Activated B cell treated with CpG ODN at 0.5 μM for 24 hours (primary cell): ENCODE results near the gene EPHA8. TPM values are rescaled to one million over a fixed set of nuclear protein-coding genes. Genes with fewer than 3 reads are reported as not detected.

ENCODE experiments used
- ATAC-seq: fragments of 200-7000 bp; cut with Tn5 transposase; one replicate; pipeline ENCODE4 v1.10.0; 2021; ENCODE audit warnings: low read depth, mild to moderate bottlenecking, moderate library complexity
- CTCF ChIA-PET: fragments of 350-600 bp; sonication (Branson Sonifier 250); formaldehyde crosslinking; loops from one replicate; lab custom pipeline; 2021; ENCODE audit warnings: antibody characterized with exemption; lab: Charles Lee
- POLR2A ChIA-PET: fragments of 350-600 bp; sonication (Branson Sonifier 250); formaldehyde crosslinking; loops from one replicate; lab custom pipeline; 2021; ENCODE audit warnings: antibody characterized with exemption; lab: Charles Lee
- DNase-seq: peaks from one replicate; pipeline ENCODE4 v3.0.0; 2022
- H3K27ac Mint-ChIP-seq: one replicate; pipeline ENCODE4 v1.8.0; 2020; ENCODE audit warnings: mixed read lengths
- H3K27me3 Mint-ChIP-seq: one replicate; pipeline ENCODE4 v1.8.0; 2021; ENCODE audit warnings: mixed read lengths
- H3K36me3 Mint-ChIP-seq: one replicate; pipeline ENCODE4 v1.8.0; 2021; ENCODE audit warnings: low read depth, mixed read lengths
- H3K4me1 Mint-ChIP-seq: one replicate; pipeline ENCODE4 v1.8.0; 2021; ENCODE audit warnings: mixed read lengths
- H3K4me3 Mint-ChIP-seq: one replicate; pipeline ENCODE4 v1.8.0; 2020; ENCODE audit warnings: mild to moderate bottlenecking, mixed read lengths
- H3K9me3 Mint-ChIP-seq: one replicate; pipeline ENCODE4 v1.8.0; 2020; ENCODE audit warnings: mixed read lengths
- CTCF ChIP-seq: fragments of 200-600 bp; IDR thresholded peaks from one replicate; pipeline ENCODE4 v1.8.0; 2022; ENCODE audit warnings: antibody characterized with exemption, mild to moderate bottlenecking
- intact Hi-C: fragments of 100-400 bp; cut with micrococcal nuclease; formaldehyde crosslinking; loops from one replicate; pipeline ENCODE4 v1.15.1; 2024
- total RNA-seq: library from RNA; stranded (reverse); gene quantifications from 2 replicates; pipeline ENCODE4 v1.2.3, GENCODE V29; 2022

The EPHA8 gene
- total RNA-seq, 1 donor from 2014 or later, result not detected

- Mint-ChIP-seq H3K9me3 (no peaks in the 10 kb centered on the region), H3K36me3 (no peaks in the 10 kb centered on the region), H3K4me1 (no peaks in the 10 kb centered on the region), H3K27ac (no peak overlapping the region), H3K27me3 (peaks cover 21% of the 10 kb centered on the region), H3K4me3 (no peak overlapping the region)
- DNase-seq, result no peak
- CTCF ChIA-PET, result no interaction called here
- TF ChIP-seq CTCF, result no peak
- intact Hi-C loops, result no loop called here
- ATAC-seq, result no peak
- POLR2A ChIA-PET, result no interaction called here
Measured at GRCh38 chr1:22602060-22602740, 38.9 kb downstream of the EPHA8 start.

GRCh38 chr1:22606161-22606560 lies 42.9 kb downstream of the EPHA8 start:
- no peaks in the 10 kb centered on the region for H3K36me3 Mint-ChIP-seq

GRCh38 chr1:22607154-22607553 lies 43.9 kb downstream of the EPHA8 start:
- Mint-ChIP-seq H3K4me3 (no peak overlapping the region), H3K27ac (no peak overlapping the region), H3K27me3 (peaks cover 41% of the 10 kb centered on the region), H3K36me3 (no peaks in the 10 kb centered on the region), H3K4me1 (no peaks in the 10 kb centered on the region), H3K9me3 (no peaks in the 10 kb centered on the region)
- ATAC-seq (no peak), DNase-seq (no peak)
- ChIA-PET POLR2A (no interaction called here), CTCF (no interaction called here)
- no peak for TF ChIP-seq CTCF
- intact Hi-C loops, result no loop called here

More at GRCh38 chr1:22606161-22606560, 42.9 kb downstream of the EPHA8 start:
- Mint-ChIP-seq H3K4me3 (no peak overlapping the region), H3K27ac (no peak overlapping the region), H3K4me1 (no peaks in the 10 kb centered on the region), H3K9me3 (no peaks in the 10 kb centered on the region), H3K27me3 (peaks cover 36% of the 10 kb centered on the region)
- ATAC-seq (no peak), DNase-seq (no peak)
- ChIA-PET POLR2A (no interaction called here), CTCF (no interaction called here)
- no peak for TF ChIP-seq CTCF
- intact Hi-C loops, result no loop called here

- TF ChIP-seq CTCF, result no peak
- intact Hi-C loops, result no loop called here
- Mint-ChIP-seq H3K9me3 (no peaks in the 10 kb centered on the region), H3K27me3 (peaks cover 39% of the 10 kb centered on the region), H3K4me3 (no peak overlapping the region), H3K27ac (no peak overlapping the region), H3K4me1 (no peaks in the 10 kb centered on the region), H3K36me3 (no peaks in the 10 kb centered on the region)
- DNase-seq (no peak), ATAC-seq (no peak)
- ChIA-PET CTCF (no interaction called here), POLR2A (no interaction called here)
Measured at GRCh38 chr1:22608361-22608760, 45.1 kb downstream of the EPHA8 start.

- DNase-seq, result no peak
- CTCF ChIA-PET, result no interaction called here
- peaks cover 36% of the 10 kb centered on the region for H3K27me3 Mint-ChIP-seq
- H3K27ac Mint-ChIP-seq, result no peak overlapping the region
- POLR2A ChIA-PET, result no interaction called here
- no peak for TF ChIP-seq CTCF
- H3K4me1 Mint-ChIP-seq, result no peaks in the 10 kb centered on the region
- no peak for ATAC-seq
- no peaks in the 10 kb centered on the region for H3K9me3 Mint-ChIP-seq
- intact Hi-C loops, result no loop called here
- H3K4me3 Mint-ChIP-seq, result no peak overlapping the region
- H3K36me3 Mint-ChIP-seq, result no peaks in the 10 kb centered on the region
Measured at GRCh38 chr1:22609291-22609690, 46.0 kb downstream of the EPHA8 start.
